Mucosa of gallbladder (tissue), 1 donor: Measurements from ENCODE around the gene ROS1. TPM values are rescaled to one million over a fixed set of nuclear protein-coding genes. Genes with fewer than 3 reads are reported as not detected.

Experiments
- DNase-seq: peaks from one replicate; pipeline ENCODE4 v3.0.0-alpha.2; 2020; ENCODE audit warnings: low spot score
- total RNA-seq: library from RNA; stranded (reverse); gene quantifications from one replicate; pipeline ENCODE4 v1.2.1, GENCODE V29; 2021
- donor health status: DM: no; HTN: no; CAD: no.

Gene ROS1
- total RNA-seq, 1 donor from 2014 or later, result 0.12 TPM

GRCh38 chr6:117309611-117310010, 116.1 kb downstream of the ROS1 start:
- DNase-seq, result no peak

GRCh38 chr6:117309069-117309468, 116.7 kb downstream of the ROS1 start:
- no peak for DNase-seq

- DNase-seq, result no peak
Observed at GRCh38 chr6:117307655-117308054, 118.1 kb downstream of the ROS1 start.

- DNase-seq, result no peak
Observed at GRCh38 chr6:117306227-117306790, 119.4 kb downstream of the ROS1 start.

GRCh38 chr6:117304446-117304845, 121.3 kb downstream of the ROS1 start:
- DNase-seq, result no peak

- DNase-seq, result no peak
Observed at GRCh38 chr6:117303323-117303722, 122.4 kb downstream of the ROS1 start.

- DNase-seq, result no peak
Observed at GRCh38 chr6:117298941-117299340, 126.8 kb downstream of the ROS1 start.

- DNase-seq, result no peak
Observed at GRCh38 chr6:117290173-117290846, 135.4 kb downstream of the ROS1 start.

- DNase-seq, result no peak
Observed at GRCh38 chr6:117288083-117288715, 137.5 kb downstream of the ROS1 start.

GRCh38 chr6:117280922-117281321, 144.8 kb downstream of the ROS1 start:
- no peak for DNase-seq

GRCh38 chr6:117276778-117277316, 148.9 kb downstream of the ROS1 start:
- DNase-seq, result no peak

GRCh38 chr6:117275711-117276110, 150.0 kb downstream of the ROS1 start:
- DNase-seq, result no peak

- no peak for DNase-seq
Observed at GRCh38 chr6:117275205-117275604, 150.5 kb downstream of the ROS1 start.

GRCh38 chr6:117272891-117273290, 152.9 kb downstream of the ROS1 start:
- DNase-seq, result no peak

GRCh38 chr6:117272032-117272866, 153.5 kb downstream of the ROS1 start:
- no peak for DNase-seq

- no peak for DNase-seq
Observed at GRCh38 chr6:117270843-117271507, 154.8 kb downstream of the ROS1 start.

- DNase-seq, result no peak
Observed at GRCh38 chr6:117270055-117270842, 155.5 kb downstream of the ROS1 start.

- no peak for DNase-seq
Observed at GRCh38 chr6:117269638-117270054, 156.1 kb downstream of the ROS1 start.

GRCh38 chr6:117268924-117269323, 156.8 kb downstream of the ROS1 start:
- DNase-seq, result no peak

- DNase-seq, result no peak
Observed at GRCh38 chr6:117267766-117268534, 157.8 kb downstream of the ROS1 start.
